Measurements from ENCODE around the gene POLR2J.

GRCh38 chr7:102453319-102453718, 25.4 kb downstream of the POLR2J start:
- TF ChIP-seq CTCF (conservative IDR thresholded peaks at IDR 0.05) (no peak), EZH2 (IDR thresholded peaks at IDR 0.05; ENCODE audit: low read depth) (no peak)
